ENCODE results near the gene TRPV3.

Gene TRPV3

GRCh38 chr17:3554440-3554839 lies 3.2 kb downstream of the TRPV3 start:
- Histone ChIP-seq H3K9me3 (ENCODE audit: control insufficient read depth, insufficient read depth, low read length) (no peaks in the 10 kb centered on the region), H3K4me1 (ENCODE audit: control insufficient read depth, insufficient read depth, low read length) (no peaks in the 10 kb centered on the region)

GRCh38 chr17:3553419-3554401 lies 3.9 kb downstream of the TRPV3 start:
- H3K9me3 ChIP-seq (ENCODE audit: control insufficient read depth, insufficient read depth, low read length): no peaks in the 10 kb centered on the region
- no peak overlapping the region for H3K4me3 ChIP-seq (ENCODE audit: low read depth, low read length)
- H3K9ac ChIP-seq (ENCODE audit: low read depth, low read length): no peak overlapping the region
- H3K4me1 ChIP-seq (ENCODE audit: control insufficient read depth, insufficient read depth, low read length): no peaks in the 10 kb centered on the region
- H3K36me3 ChIP-seq (ENCODE audit: control insufficient read depth, insufficient read depth, low read length): no peaks in the 10 kb centered on the region
- H3K27me3 ChIP-seq (ENCODE audit: control insufficient read depth, insufficient read depth, low read length): no peaks in the 10 kb centered on the region

More at GRCh38 chr17:3554440-3554839, 3.2 kb downstream of the TRPV3 start:
- Histone ChIP-seq H3K9ac (ENCODE audit: low read depth, low read length) (no peak overlapping the region), H3K27me3 (ENCODE audit: control insufficient read depth, insufficient read depth, low read length) (no peaks in the 10 kb centered on the region), H3K4me3 (ENCODE audit: low read depth, low read length) (no peak overlapping the region), H3K36me3 (ENCODE audit: control insufficient read depth, insufficient read depth, low read length) (no peaks in the 10 kb centered on the region)

GRCh38 chr17:3552916-3553315 lies 4.7 kb downstream of the TRPV3 start:
- Histone ChIP-seq H3K36me3 (ENCODE audit: control insufficient read depth, insufficient read depth, low read length) (no peaks in the 10 kb centered on the region), H3K4me1 (ENCODE audit: control insufficient read depth, insufficient read depth, low read length) (no peaks in the 10 kb centered on the region), H3K9ac (ENCODE audit: low read depth, low read length) (no peak overlapping the region), H3K9me3 (ENCODE audit: control insufficient read depth, insufficient read depth, low read length) (no peaks in the 10 kb centered on the region), H3K4me3 (ENCODE audit: low read depth, low read length) (no peak overlapping the region), H3K27me3 (ENCODE audit: control insufficient read depth, insufficient read depth, low read length) (no peaks in the 10 kb centered on the region)

- H3K27me3 ChIP-seq (ENCODE audit: control insufficient read depth, insufficient read depth, low read length): no peaks in the 10 kb centered on the region
- no peaks in the 10 kb centered on the region for H3K9me3 ChIP-seq (ENCODE audit: control insufficient read depth, insufficient read depth, low read length)
Observed at GRCh38 chr17:3551189-3551588, 6.4 kb downstream of the TRPV3 start.

GRCh38 chr17:3549610-3550162 lies 7.9 kb downstream of the TRPV3 start:
- Histone ChIP-seq H3K36me3 (ENCODE audit: control insufficient read depth, insufficient read depth, low read length) (no peaks in the 10 kb centered on the region), H3K9me3 (ENCODE audit: control insufficient read depth, insufficient read depth, low read length) (no peaks in the 10 kb centered on the region), H3K4me1 (ENCODE audit: control insufficient read depth, insufficient read depth, low read length) (no peaks in the 10 kb centered on the region)

More at GRCh38 chr17:3551189-3551588, 6.4 kb downstream of the TRPV3 start:
- Histone ChIP-seq H3K9ac (ENCODE audit: low read depth, low read length) (no peak overlapping the region), H3K4me1 (ENCODE audit: control insufficient read depth, insufficient read depth, low read length) (no peaks in the 10 kb centered on the region), H3K4me3 (ENCODE audit: low read depth, low read length) (no peak overlapping the region), H3K36me3 (ENCODE audit: control insufficient read depth, insufficient read depth, low read length) (no peaks in the 10 kb centered on the region)

GRCh38 chr17:3547628-3548027 lies 10.0 kb downstream of the TRPV3 start:
- Histone ChIP-seq H3K9ac (ENCODE audit: low read depth, low read length) (no peak overlapping the region), H3K36me3 (ENCODE audit: control insufficient read depth, insufficient read depth, low read length) (no peaks in the 10 kb centered on the region), H3K9me3 (ENCODE audit: control insufficient read depth, insufficient read depth, low read length) (no peaks in the 10 kb centered on the region), H3K4me1 (ENCODE audit: control insufficient read depth, insufficient read depth, low read length) (no peaks in the 10 kb centered on the region), H3K4me3 (ENCODE audit: low read depth, low read length) (no peak overlapping the region), H3K27me3 (ENCODE audit: control insufficient read depth, insufficient read depth, low read length) (no peaks in the 10 kb centered on the region)

More at GRCh38 chr17:3549610-3550162, 7.9 kb downstream of the TRPV3 start:
- no peaks in the 10 kb centered on the region for H3K27me3 ChIP-seq (ENCODE audit: control insufficient read depth, insufficient read depth, low read length)
- no peak overlapping the region for H3K9ac ChIP-seq (ENCODE audit: low read depth, low read length)
- no peak overlapping the region for H3K4me3 ChIP-seq (ENCODE audit: low read depth, low read length)

- H3K36me3 ChIP-seq (ENCODE audit: control insufficient read depth, insufficient read depth, low read length): no peaks in the 10 kb centered on the region
Observed at GRCh38 chr17:3546997-3547396, 10.6 kb downstream of the TRPV3 start.

GRCh38 chr17:3546521-3546920 lies 11.1 kb downstream of the TRPV3 start:
- H3K9ac ChIP-seq (ENCODE audit: low read depth, low read length): no peak overlapping the region

More at GRCh38 chr17:3546997-3547396, 10.6 kb downstream of the TRPV3 start:
- H3K27me3 ChIP-seq (ENCODE audit: control insufficient read depth, insufficient read depth, low read length): no peaks in the 10 kb centered on the region
- H3K9ac ChIP-seq (ENCODE audit: low read depth, low read length): no peak overlapping the region
- no peaks in the 10 kb centered on the region for H3K4me1 ChIP-seq (ENCODE audit: control insufficient read depth, insufficient read depth, low read length)
- H3K9me3 ChIP-seq (ENCODE audit: control insufficient read depth, insufficient read depth, low read length): no peaks in the 10 kb centered on the region
- no peak overlapping the region for H3K4me3 ChIP-seq (ENCODE audit: low read depth, low read length)

GRCh38 chr17:3545151-3545550 lies 12.5 kb downstream of the TRPV3 start:
- Histone ChIP-seq H3K27me3 (ENCODE audit: control insufficient read depth, insufficient read depth, low read length) (no peaks in the 10 kb centered on the region), H3K9ac (ENCODE audit: low read depth, low read length) (no peak overlapping the region), H3K4me1 (ENCODE audit: control insufficient read depth, insufficient read depth, low read length) (no peaks in the 10 kb centered on the region), H3K4me3 (ENCODE audit: low read depth, low read length) (no peak overlapping the region), H3K36me3 (ENCODE audit: control insufficient read depth, insufficient read depth, low read length) (no peaks in the 10 kb centered on the region), H3K9me3 (ENCODE audit: control insufficient read depth, insufficient read depth, low read length) (no peaks in the 10 kb centered on the region)

More at GRCh38 chr17:3546521-3546920, 11.1 kb downstream of the TRPV3 start:
- H3K4me1 ChIP-seq (ENCODE audit: control insufficient read depth, insufficient read depth, low read length): no peaks in the 10 kb centered on the region
- no peak overlapping the region for H3K4me3 ChIP-seq (ENCODE audit: low read depth, low read length)
- no peaks in the 10 kb centered on the region for H3K27me3 ChIP-seq (ENCODE audit: control insufficient read depth, insufficient read depth, low read length)
- no peaks in the 10 kb centered on the region for H3K36me3 ChIP-seq (ENCODE audit: control insufficient read depth, insufficient read depth, low read length)
- no peaks in the 10 kb centered on the region for H3K9me3 ChIP-seq (ENCODE audit: control insufficient read depth, insufficient read depth, low read length)

GRCh38 chr17:3544365-3544764 lies 13.2 kb downstream of the TRPV3 start:
- H3K36me3 ChIP-seq (ENCODE audit: control insufficient read depth, insufficient read depth, low read length): no peaks in the 10 kb centered on the region
- H3K9me3 ChIP-seq (ENCODE audit: control insufficient read depth, insufficient read depth, low read length): no peaks in the 10 kb centered on the region
- no peaks in the 10 kb centered on the region for H3K27me3 ChIP-seq (ENCODE audit: control insufficient read depth, insufficient read depth, low read length)
- no peak overlapping the region for H3K4me3 ChIP-seq (ENCODE audit: low read depth, low read length)
- H3K4me1 ChIP-seq (ENCODE audit: control insufficient read depth, insufficient read depth, low read length): no peaks in the 10 kb centered on the region
- no peak overlapping the region for H3K9ac ChIP-seq (ENCODE audit: low read depth, low read length)

- no peaks in the 10 kb centered on the region for H3K36me3 ChIP-seq (ENCODE audit: control insufficient read depth, insufficient read depth, low read length)
- H3K9ac ChIP-seq (ENCODE audit: low read depth, low read length): no peak overlapping the region
- H3K4me3 ChIP-seq (ENCODE audit: low read depth, low read length): no peak overlapping the region
- H3K27me3 ChIP-seq (ENCODE audit: control insufficient read depth, insufficient read depth, low read length): no peaks in the 10 kb centered on the region
- no peaks in the 10 kb centered on the region for H3K4me1 ChIP-seq (ENCODE audit: control insufficient read depth, insufficient read depth, low read length)
- H3K9me3 ChIP-seq (ENCODE audit: control insufficient read depth, insufficient read depth, low read length): no peaks in the 10 kb centered on the region
Observed at GRCh38 chr17:3543453-3543852, 14.2 kb downstream of the TRPV3 start.
